Chondrocyte (in vitro differentiated cells): Measurements from ENCODE around the gene DHRSX. TPM values are rescaled to one million over a fixed set of nuclear protein-coding genes. Genes with fewer than 3 reads are reported as not detected.

ENCODE experiments used
- DNase-seq: peaks from one replicate; pipeline ENCODE4 v3.0.0; 2021; ENCODE audit warnings: mixed read lengths, low spot score
- H3K27ac Mint-ChIP-seq: one replicate; pipeline ENCODE4 v1.8.0; 2021; ENCODE audit warnings: mild to moderate bottlenecking, moderate library complexity, mixed read lengths; ENCODE audit not compliant: unreplicated experiment
- H3K27me3 Mint-ChIP-seq: 2 replicates; pipeline ENCODE4 v1.8.0; 2021; ENCODE audit warnings: low read depth, mixed read lengths
- H3K36me3 Mint-ChIP-seq: 2 replicates; pipeline ENCODE4 v1.8.0; 2021; ENCODE audit warnings: low read depth, mixed read lengths
- H3K4me1 Mint-ChIP-seq: 2 replicates; pipeline ENCODE4 v1.8.0; 2021; ENCODE audit warnings: low read depth, mild to moderate bottlenecking, mixed read lengths
- H3K4me3 Mint-ChIP-seq: one replicate; pipeline ENCODE4 v1.8.0; 2021; ENCODE audit warnings: mild to moderate bottlenecking, moderate library complexity, mixed read lengths; ENCODE audit not compliant: unreplicated experiment
- H3K9me3 Mint-ChIP-seq: 2 replicates; pipeline ENCODE4 v1.8.0; 2021; ENCODE audit warnings: low read depth, mixed read lengths
- CTCF ChIP-seq: fragments of 200-600 bp; sonication (generic); IDR thresholded peaks from 2 replicates; pipeline ENCODE4 v1.5.0; 2021; ENCODE audit warnings: antibody characterized with exemption, mild to moderate bottlenecking, moderate library complexity
- total RNA-seq: library from RNA; stranded (reverse); gene quantifications from 3 replicates; pipeline ENCODE4 v1.2.1, GENCODE V29; 2021

Gene DHRSX
- total RNA-seq, 1 donor from 2014 or later = 35.2 TPM

GRCh38 chrX:2418000-2418399 is 82.8 kb downstream of the DHRSX start:
- H3K27ac Mint-ChIP-seq = no peak overlapping the region
- no peaks in the 10 kb centered on the region for H3K9me3 Mint-ChIP-seq
- H3K27me3 Mint-ChIP-seq = no peaks in the 10 kb centered on the region
- DNase-seq = no peak
- peaks cover 10% of the 10 kb centered on the region for H3K36me3 Mint-ChIP-seq
- H3K4me1 Mint-ChIP-seq = no peaks in the 10 kb centered on the region
- TF ChIP-seq CTCF = no peak
- no peak overlapping the region for H3K4me3 Mint-ChIP-seq

GRCh38 chrX:2416851-2417604 is 83.7 kb downstream of the DHRSX start:
- TF ChIP-seq CTCF = no peak
- Mint-ChIP-seq H3K4me1 (no peaks in the 10 kb centered on the region), H3K27ac (no peak overlapping the region), H3K4me3 (no peak overlapping the region), H3K27me3 (no peaks in the 10 kb centered on the region), H3K9me3 (no peaks in the 10 kb centered on the region), H3K36me3 (peaks cover 10% of the 10 kb centered on the region)
- no peak for DNase-seq

GRCh38 chrX:2414384-2414783 is 86.4 kb downstream of the DHRSX start:
- Mint-ChIP-seq H3K27me3 (no peaks in the 10 kb centered on the region), H3K4me1 (no peaks in the 10 kb centered on the region), H3K27ac (no peak overlapping the region), H3K36me3 (peaks cover 2% of the 10 kb centered on the region), H3K9me3 (no peaks in the 10 kb centered on the region), H3K4me3 (no peak overlapping the region)
- no peak for TF ChIP-seq CTCF
- DNase-seq = no peak

GRCh38 chrX:2413969-2414368 is 86.8 kb downstream of the DHRSX start:
- Mint-ChIP-seq H3K4me1 (no peaks in the 10 kb centered on the region), H3K27ac (no peak overlapping the region), H3K9me3 (no peaks in the 10 kb centered on the region), H3K36me3 (peaks cover 3% of the 10 kb centered on the region), H3K4me3 (no peak overlapping the region), H3K27me3 (no peaks in the 10 kb centered on the region)
- TF ChIP-seq CTCF = no peak
- no peak for DNase-seq

- no peak for DNase-seq
- Mint-ChIP-seq H3K4me3 (no peak overlapping the region), H3K36me3 (peaks cover 9% of the 10 kb centered on the region), H3K27me3 (no peaks in the 10 kb centered on the region), H3K4me1 (no peaks in the 10 kb centered on the region), H3K27ac (no peak overlapping the region), H3K9me3 (peaks cover 2% of the 10 kb centered on the region)
- no peak for TF ChIP-seq CTCF
Measured at GRCh38 chrX:2412131-2412530, 88.6 kb downstream of the DHRSX start.
